MCF 10A (cell line): ENCODE data around the gene C1orf52. TPM values are rescaled to one million over a fixed set of nuclear protein-coding genes. Genes with fewer than 3 reads are reported as not detected.
"Not testable (repeated sequence)": the region's sequence is repeated elsewhere in the genome, so short reads cannot be mapped to it uniquely, and the experiment has no call there.

Experiments
- BruUV-seq: library from RNA; stranded (reverse); fragments of 400-500 nt; replicated peaks from 2 replicates; lab custom pipeline; 2021; lab: Mats Ljungman, UMichigan
- CTCF ChIA-PET: fragments of 300-600 bp; sonication (Branson Sonifier 250); formaldehyde crosslinking; extraction: SDS; loops from one replicate; lab custom pipeline; 2021; ENCODE audit warnings: antibody characterized with exemption, inconsistent platforms; lab: Yijun Ruan, JAX
- POLR2A ChIA-PET: fragments of 300-600, 350-650 bp; sonication (Branson Sonifier 250); formaldehyde crosslinking; extraction: SDS; loops from one replicate; lab custom pipeline; 2020; ENCODE audit warnings: antibody characterized with exemption, inconsistent platforms; lab: Yijun Ruan, JAX
- DNase-seq: peaks from one replicate; pipeline ENCODE4 v3.0.0-alpha.2; 2018; ENCODE audit not compliant: unreplicated experiment
- H3K27ac Mint-ChIP-seq: one replicate; pipeline ENCODE4 v1.8.0; 2022; ENCODE audit warnings: mild to moderate bottlenecking, low read depth, mixed read lengths; ENCODE audit not compliant: unreplicated experiment
- H3K27me3 Mint-ChIP-seq: one replicate; pipeline ENCODE4 v1.8.0; 2022; ENCODE audit warnings: mixed read lengths; ENCODE audit not compliant: insufficient read depth, unreplicated experiment
- H3K36me3 Mint-ChIP-seq: one replicate; pipeline ENCODE4 v1.8.0; 2022; ENCODE audit warnings: mild to moderate bottlenecking, moderate library complexity, mixed read lengths; ENCODE audit not compliant: insufficient read depth, unreplicated experiment
- H3K4me1 Mint-ChIP-seq: one replicate; pipeline ENCODE4 v1.8.0; 2022; ENCODE audit warnings: mixed read lengths; ENCODE audit not compliant: insufficient read depth, unreplicated experiment
- H3K4me3 Mint-ChIP-seq: one replicate; pipeline ENCODE4 v1.8.0; 2022; ENCODE audit warnings: mild to moderate bottlenecking, moderate library complexity, mixed read lengths; ENCODE audit not compliant: unreplicated experiment
- H3K9me3 Mint-ChIP-seq: one replicate; pipeline ENCODE4 v1.8.0; 2022; ENCODE audit warnings: mixed read lengths; ENCODE audit not compliant: unreplicated experiment
- intact Hi-C: fragments of 100-400 bp; cut with micrococcal nuclease; formaldehyde crosslinking; loops from 2 replicates; pipeline ENCODE4 v1.14.1; 2022
- total RNA-seq: library from RNA; stranded (reverse); gene quantifications from 2 replicates; pipeline ENCODE4 v1.2.3, GENCODE V29; 2022
- TF ChIP-seq, protein P1 (sequence below): fragments of 200-600 bp; IDR thresholded peaks from one replicate; pipeline ENCODE4 v1.8.0; 2022; ENCODE audit warnings: antibody characterized with exemption, mild to moderate bottlenecking; ENCODE audit not compliant: unreplicated experiment

C1orf52 gene
- total RNA-seq, 1 experiment from 2014 or later, result 31.7 TPM

DNA sequence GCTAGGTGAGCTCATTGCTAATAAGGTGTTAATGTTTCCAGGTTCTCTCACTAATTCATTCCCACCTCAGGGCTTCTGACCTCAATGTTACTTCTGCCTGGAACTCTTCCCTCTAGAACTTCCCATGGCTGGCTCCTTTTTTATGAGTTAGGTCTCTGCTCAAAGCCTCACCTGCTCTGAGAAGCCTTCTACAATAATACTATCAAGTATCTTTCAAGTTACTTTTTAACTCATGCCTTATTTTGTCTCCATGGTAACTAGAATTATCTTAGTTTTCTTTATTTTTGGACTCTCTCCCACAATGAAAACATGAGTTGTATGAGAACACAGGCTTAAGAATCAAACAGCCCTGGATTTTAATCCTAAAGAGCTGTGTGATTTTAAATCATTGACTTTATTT is 3.5 kb upstream of the C1orf52 start:
- Mint-ChIP-seq H3K27ac (no peak overlapping the region), H3K36me3 (peaks cover 63% of the 10 kb centered on the region), H3K4me1 (peaks cover 22% of the 10 kb centered on the region), H3K27me3 (no peaks in the 10 kb centered on the region), H3K9me3 (peaks cover 6% of the 10 kb centered on the region), H3K4me3 (no peak overlapping the region)
- POLR2A ChIA-PET, result interaction anchor here (0.8 to 7.8 kb wide), 3 partner anchors 12 to 318 kb away, joined by 3 to 131 read pairs (median 3); partner anchors contain the start of gene BCL10
- no TSS peak for BruUV-seq
- intact Hi-C loops, result no loop called here
- no peak for DNase-seq
- TF ChIP-seq, protein P1, sequence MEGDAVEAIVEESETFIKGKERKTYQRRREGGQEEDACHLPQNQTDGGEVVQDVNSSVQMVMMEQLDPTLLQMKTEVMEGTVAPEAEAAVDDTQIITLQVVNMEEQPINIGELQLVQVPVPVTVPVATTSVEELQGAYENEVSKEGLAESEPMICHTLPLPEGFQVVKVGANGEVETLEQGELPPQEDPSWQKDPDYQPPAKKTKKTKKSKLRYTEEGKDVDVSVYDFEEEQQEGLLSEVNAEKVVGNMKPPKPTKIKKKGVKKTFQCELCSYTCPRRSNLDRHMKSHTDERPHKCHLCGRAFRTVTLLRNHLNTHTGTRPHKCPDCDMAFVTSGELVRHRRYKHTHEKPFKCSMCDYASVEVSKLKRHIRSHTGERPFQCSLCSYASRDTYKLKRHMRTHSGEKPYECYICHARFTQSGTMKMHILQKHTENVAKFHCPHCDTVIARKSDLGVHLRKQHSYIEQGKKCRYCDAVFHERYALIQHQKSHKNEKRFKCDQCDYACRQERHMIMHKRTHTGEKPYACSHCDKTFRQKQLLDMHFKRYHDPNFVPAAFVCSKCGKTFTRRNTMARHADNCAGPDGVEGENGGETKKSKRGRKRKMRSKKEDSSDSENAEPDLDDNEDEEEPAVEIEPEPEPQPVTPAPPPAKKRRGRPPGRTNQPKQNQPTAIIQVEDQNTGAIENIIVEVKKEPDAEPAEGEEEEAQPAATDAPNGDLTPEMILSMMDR, result no peak
- CTCF ChIA-PET, result interaction anchor here (0.6 to 6.2 kb wide), 6 partner anchors 10 to 1007 kb away, joined by 3 to 111 read pairs (median 3); partner anchors contain the start of gene BCL10

GRCh38 chr1:85259912-85260274 is 431 bp upstream of the C1orf52 start:
- Mint-ChIP-seq H3K27ac (peak overlapping the region; percentile 97), H3K9me3 (peaks cover 6% of the 10 kb centered on the region), H3K27me3 (no peaks in the 10 kb centered on the region), H3K4me3 (peak overlapping the region; percentile 88), H3K36me3 (peaks cover 62% of the 10 kb centered on the region), H3K4me1 (peaks cover 34% of the 10 kb centered on the region)
- TF ChIP-seq, protein P1, result no peak
- DNase-seq, result no peak
- ChIA-PET POLR2A (interaction anchor here (0.6 to 7.8 kb wide), 22 partner anchors 10 to 755 kb away, joined by 3 to 131 read pairs (median 5); partner anchors contain the start of genes BCL10, CCN1, DDAH1 and SYDE2), CTCF (interaction anchor here (0.6 to 6.2 kb wide), 46 partner anchors 8 to 826 kb away, joined by 3 to 111 read pairs (median 5); partner anchors contain the start of genes BCL10 and SYDE2)
- intact Hi-C loops, result loop anchor here (1.0 to 2.0 kb wide), 4 partner anchors 15 to 315 kb away; partner anchors contain the start of gene SYDE2
- no TSS peak for BruUV-seq

DNA sequence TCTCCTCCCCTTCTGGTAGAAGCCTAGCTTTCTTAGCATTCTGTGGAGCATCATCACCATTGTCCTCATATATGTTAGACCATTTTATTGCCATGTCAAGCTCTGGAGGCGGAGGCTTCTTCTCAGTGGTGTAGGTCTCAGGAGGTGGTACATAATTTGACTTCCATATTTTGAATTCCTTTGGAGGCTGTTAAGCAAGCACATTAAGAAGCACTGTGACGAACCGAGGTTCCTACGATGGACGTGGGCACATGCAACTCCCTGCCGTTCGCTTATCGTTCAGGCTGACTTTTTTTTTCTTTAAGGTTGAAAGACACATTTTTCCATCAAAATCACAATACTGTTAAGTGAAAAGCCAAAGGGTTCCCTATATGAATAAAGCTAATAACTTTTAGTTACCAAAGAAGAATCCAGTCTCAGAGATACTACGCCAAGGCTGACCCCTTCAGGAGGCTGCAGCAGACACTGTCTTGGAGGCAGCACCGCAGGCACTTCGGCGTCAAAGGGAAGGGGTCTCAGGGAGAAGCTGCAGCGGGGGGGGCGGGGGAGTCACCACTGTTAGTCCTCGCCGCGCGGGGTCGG is 835 bp downstream of the C1orf52 start:
- CTCF ChIA-PET, result interaction anchor here (0.6 to 6.2 kb wide), 59 partner anchors 9 to 1896 kb away, joined by 3 to 111 read pairs (median 5); partner anchors contain the start of genes BCL10 and SYDE2
- BruUV-seq, result no TSS peak
- TF ChIP-seq, protein P1, result no peak
- no peak for DNase-seq
- POLR2A ChIA-PET, result interaction anchor here (0.6 to 7.8 kb wide), 23 partner anchors 11 to 708 kb away, joined by 3 to 131 read pairs (median 5); partner anchors contain the start of genes BCL10, CCN1 and SYDE2
- intact Hi-C loops, result loop anchor here (1.0 to 2.0 kb wide), 4 partner anchors 17 to 313 kb away; partner anchors contain the start of gene SYDE2
- peak overlapping the region; percentile 97 for H3K27ac Mint-ChIP-seq
- peak overlapping the region; percentile 88 for H3K4me3 Mint-ChIP-seq
- H3K4me1 Mint-ChIP-seq, result peaks cover 26% of the 10 kb centered on the region
- H3K9me3 Mint-ChIP-seq, result peaks cover 6% of the 10 kb centered on the region
- H3K27me3 Mint-ChIP-seq, result no peaks in the 10 kb centered on the region
- H3K36me3 Mint-ChIP-seq, result peaks cover 63% of the 10 kb centered on the region

DNA sequence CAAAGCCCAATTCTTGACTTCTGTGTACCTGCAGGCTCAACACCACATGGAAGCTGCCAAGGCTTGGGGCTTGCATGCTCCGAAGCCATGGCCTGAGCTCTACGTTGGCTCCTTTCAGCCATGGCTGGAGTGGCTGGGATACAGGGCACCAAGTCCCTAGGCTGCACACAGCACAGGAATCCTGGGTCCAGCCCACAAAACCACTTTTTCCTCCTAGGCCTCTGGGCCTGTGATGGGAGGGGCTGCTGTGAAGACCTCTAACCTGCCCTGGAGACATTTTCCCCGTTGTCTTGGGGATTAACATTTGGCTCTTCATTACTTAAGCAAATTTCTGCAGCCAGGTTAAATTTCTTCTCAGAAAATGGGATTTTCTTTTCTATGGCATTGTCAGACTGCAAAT is 10.4 kb downstream of the C1orf52 start:
- ChIA-PET POLR2A (interaction anchor here (1.8 kb wide), 1 partner anchor 11 kb away, joined by 5 read pairs; the partner anchor contains the start of gene C1orf52), CTCF (interaction anchor here (1.1 to 8.7 kb wide), 4 partner anchors 10 to 311 kb away, joined by 3 to 113 read pairs (median 4); no protein-coding TSS in a partner anchor)
- H3K9me3 Mint-ChIP-seq, H3K4me3 Mint-ChIP-seq, DNase-seq, BruUV-seq, H3K27me3 Mint-ChIP-seq, intact Hi-C loops, H3K27ac Mint-ChIP-seq: not testable (repeated sequence)
- peaks cover 18% of the 10 kb centered on the region for H3K4me1 Mint-ChIP-seq
- peaks cover 27% of the 10 kb centered on the region for H3K36me3 Mint-ChIP-seq
